HepG2 (cell line): ENCODE measurements around the gene NEURL1. TPM values are rescaled to one million over a fixed set of nuclear protein-coding genes. Genes with fewer than 3 reads are reported as not detected.

Source experiments
- ADNP ChIP-seq: sonication (generic); formaldehyde crosslinking; IDR thresholded peaks from 2 replicates; pipeline ENCODE4 v1.4.0; 2020; ENCODE audit warnings: missing genetic modification reagents
- HDAC2 ChIP-seq: sonication (generic); formaldehyde crosslinking; IDR thresholded peaks from 2 replicates; pipeline ENCODE4 v1.4.0; 2020; ENCODE audit warnings: missing genetic modification reagents
- HOXA5 ChIP-seq: sonication (generic); formaldehyde crosslinking; IDR thresholded peaks from 2 replicates; pipeline ENCODE4 v1.4.0; 2020; ENCODE audit warnings: missing genetic modification reagents
- MAFK ChIP-seq, 2 experiments: IDR thresholded peaks in 1 of 2; conservative IDR thresholded peaks in 1 of 2; 2 replicates each; pipeline ENCODE4 v1.6.1; 2011; ENCODE audit warnings: improper control_type of control experiment in 2 of 2, low read length in 2 of 2
- NKX3-1 ChIP-seq: sonication (generic); formaldehyde crosslinking; IDR thresholded peaks from 2 replicates; pipeline ENCODE4 v1.5.0; 2020; ENCODE audit warnings: missing genetic modification reagents
- PHF21A ChIP-seq: sonication (generic); formaldehyde crosslinking; IDR thresholded peaks from 2 replicates; pipeline ENCODE4 v1.5.0; 2020; ENCODE audit warnings: mild to moderate bottlenecking, missing genetic modification reagents
- PPARG ChIP-seq: conservative IDR thresholded peaks from 2 replicates; pipeline ENCODE4 v1.6.1; 2016; ENCODE audit warnings: missing biosample characterization, missing genetic modification reagents
- RBFOX2 ChIP-seq: fragments of 200-400 bp; formaldehyde crosslinking; IDR thresholded peaks from 2 replicates; pipeline ENCODE4 v1.6.1; 2017; ENCODE audit warnings: low read depth, mild to moderate bottlenecking, low read length
- YEATS2 ChIP-seq: sonication (generic); formaldehyde crosslinking; IDR thresholded peaks from 2 replicates; pipeline ENCODE4 v1.4.0; 2020; ENCODE audit warnings: missing genetic modification reagents, borderline replicate concordance
- ZNF180 ChIP-seq: sonication (generic); formaldehyde crosslinking; IDR thresholded peaks from 2 replicates; pipeline ENCODE4 v1.4.0; 2020; ENCODE audit warnings: low read depth, missing genetic modification reagents, borderline replicate concordance
- ZNF326 ChIP-seq: sonication (generic); formaldehyde crosslinking; IDR thresholded peaks from 2 replicates; pipeline ENCODE4 v1.4.0; 2020; ENCODE audit warnings: missing genetic modification reagents, borderline replicate concordance
- ZNF34 ChIP-seq: sonication (generic); formaldehyde crosslinking; IDR thresholded peaks from 2 replicates; pipeline ENCODE4 v1.4.0; 2020; ENCODE audit warnings: mild to moderate bottlenecking, missing genetic modification reagents, borderline replicate concordance
- ZNF460 ChIP-seq: sonication (generic); formaldehyde crosslinking; IDR thresholded peaks from 2 replicates; pipeline ENCODE4 v1.5.1; 2020; ENCODE audit warnings: missing genetic modification reagents, mild to moderate bottlenecking, borderline replicate concordance
- ZNF484 ChIP-seq: sonication (generic); formaldehyde crosslinking; IDR thresholded peaks from 2 replicates; pipeline ENCODE4 v1.5.1; 2020; ENCODE audit warnings: mild to moderate bottlenecking, low read depth, missing genetic modification reagents, borderline replicate concordance
- ZNF773 ChIP-seq: sonication (generic); formaldehyde crosslinking; IDR thresholded peaks from 2 replicates; pipeline ENCODE4 v1.4.0; 2020; ENCODE audit warnings: missing genetic modification reagents, borderline replicate concordance
- ZNF878 ChIP-seq: sonication (generic); formaldehyde crosslinking; IDR thresholded peaks from 2 replicates; pipeline ENCODE4 v1.8.1; 2023; ENCODE audit warnings: mild to moderate bottlenecking, missing genetic modification reagents, moderate library complexity
- polyA plus RNA-seq, 8 experiments: library from polyadenylated mRNA; depleted of rRNA in 3 of 8; stranded (reverse) in 7 of 8; unstranded in 1 of 8; fragments of >200 nt; fragmentation: Illumina TruSeq in 4 of 8; extraction: Trizol in 4 of 8; gene quantifications; 2 replicates each; pipeline versions ENCODE4 v1.2.1 to v1.2.3, GENCODE V29; 2011 to 2016; ENCODE audit warnings: low read depth in 4 of 8, missing spikeins in 1 of 8, mixed read lengths in 1 of 8; ENCODE audit not compliant: insufficient read depth in 1 of 8
- total RNA-seq, 5 experiments: library from RNA; depleted of rRNA; stranded (reverse); fragments of >200 nt; fragmentation: Illumina TruSeq; extraction: Trizol; gene quantifications; 2 replicates each; pipeline ENCODE4 v1.2.3, GENCODE V29; 2016; ENCODE audit warnings: low read depth in 1 of 5
- TF ChIP-seq, protein P1 (sequence below): sonication (generic); formaldehyde crosslinking; IDR thresholded peaks from 2 replicates; pipeline ENCODE4 v1.4.0; 2020; ENCODE audit warnings: missing genetic modification reagents
- TF ChIP-seq, protein P2 (sequence below): sonication (generic); formaldehyde crosslinking; IDR thresholded peaks from 2 replicates; pipeline ENCODE4 v1.4.0; 2020; ENCODE audit warnings: missing genetic modification reagents
- TF ChIP-seq, protein P3 (sequence below): sonication (generic); formaldehyde crosslinking; IDR thresholded peaks from 2 replicates; pipeline ENCODE4 v1.5.1; 2020; ENCODE audit warnings: mild to moderate bottlenecking, missing genetic modification reagents, moderate library complexity
- TF ChIP-seq, protein P4 (sequence below): IDR thresholded peaks from 2 replicates; pipeline ENCODE4 v1.6.1; 2016; ENCODE audit warnings: mild to moderate bottlenecking
- TF ChIP-seq, protein P5 (sequence below): sonication (generic); formaldehyde crosslinking; IDR thresholded peaks from 2 replicates; pipeline ENCODE4 v1.5.1; 2020; ENCODE audit warnings: mild to moderate bottlenecking, missing genetic modification reagents, moderate library complexity

Gene NEURL1
- total and polyA plus RNA-seq, 2 of the 13 experiments (the other 11 are each of a cell fraction or from before 2014, with no cell fraction given), result not detected

DNA sequence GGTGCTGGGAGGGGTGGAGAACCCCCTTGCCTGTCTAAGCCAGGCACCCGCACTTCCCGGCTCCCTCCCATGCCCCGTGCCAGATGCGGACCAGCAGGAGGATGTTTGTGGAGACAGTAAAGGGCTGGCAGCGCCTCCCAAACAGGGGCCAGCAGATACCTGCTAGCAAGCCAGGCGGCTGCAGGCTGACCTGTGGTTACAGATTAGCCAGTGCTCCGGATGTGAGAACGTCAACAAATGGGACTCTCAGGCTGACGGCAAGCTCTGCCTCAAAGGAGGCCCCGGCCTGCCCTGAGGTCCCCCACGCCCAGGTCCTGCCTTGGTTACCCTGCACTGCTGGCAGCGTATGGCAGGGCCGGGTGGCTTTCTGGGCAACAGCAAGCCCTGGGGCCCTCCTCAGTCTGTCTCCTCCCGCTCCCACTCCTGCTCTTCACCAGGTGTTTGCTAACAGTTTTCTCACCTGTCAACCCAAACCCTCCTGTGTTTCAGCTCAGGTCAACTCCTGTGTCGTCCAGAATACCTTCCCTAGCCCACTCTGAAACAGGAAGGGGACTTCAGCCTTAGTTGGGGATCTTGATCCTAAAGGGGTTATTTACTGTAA, 85.4 kb downstream of the NEURL1 start (continued):
- TF ChIP-seq HOXA5 (CRISPR knock-in tag), result no peak
- TF ChIP-seq RBFOX2, result no peak
- no peak for TF ChIP-seq NKX3-1 (CRISPR knock-in tag)
- TF ChIP-seq ZNF878 (CRISPR knock-in tag), result no peak; the same call in 1 of the 2 replicates
- TF ChIP-seq, protein P1, sequence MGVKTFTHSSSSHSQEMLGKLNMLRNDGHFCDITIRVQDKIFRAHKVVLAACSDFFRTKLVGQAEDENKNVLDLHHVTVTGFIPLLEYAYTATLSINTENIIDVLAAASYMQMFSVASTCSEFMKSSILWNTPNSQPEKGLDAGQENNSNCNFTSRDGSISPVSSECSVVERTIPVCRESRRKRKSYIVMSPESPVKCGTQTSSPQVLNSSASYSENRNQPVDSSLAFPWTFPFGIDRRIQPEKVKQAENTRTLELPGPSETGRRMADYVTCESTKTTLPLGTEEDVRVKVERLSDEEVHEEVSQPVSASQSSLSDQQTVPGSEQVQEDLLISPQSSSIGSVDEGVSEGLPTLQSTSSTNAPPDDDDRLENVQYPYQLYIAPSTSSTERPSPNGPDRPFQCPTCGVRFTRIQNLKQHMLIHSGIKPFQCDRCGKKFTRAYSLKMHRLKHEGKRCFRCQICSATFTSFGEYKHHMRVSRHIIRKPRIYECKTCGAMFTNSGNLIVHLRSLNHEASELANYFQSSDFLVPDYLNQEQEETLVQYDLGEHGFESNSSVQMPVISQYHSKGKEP (CRISPR knock-in tag), result no peak
- no peak for TF ChIP-seq ZNF34
- TF ChIP-seq YEATS2, result peak; percentile 32; the same call in 1 of the 2 replicates
- TF ChIP-seq ZNF326 (CRISPR knock-in tag), result no peak
- TF ChIP-seq, protein P2, sequence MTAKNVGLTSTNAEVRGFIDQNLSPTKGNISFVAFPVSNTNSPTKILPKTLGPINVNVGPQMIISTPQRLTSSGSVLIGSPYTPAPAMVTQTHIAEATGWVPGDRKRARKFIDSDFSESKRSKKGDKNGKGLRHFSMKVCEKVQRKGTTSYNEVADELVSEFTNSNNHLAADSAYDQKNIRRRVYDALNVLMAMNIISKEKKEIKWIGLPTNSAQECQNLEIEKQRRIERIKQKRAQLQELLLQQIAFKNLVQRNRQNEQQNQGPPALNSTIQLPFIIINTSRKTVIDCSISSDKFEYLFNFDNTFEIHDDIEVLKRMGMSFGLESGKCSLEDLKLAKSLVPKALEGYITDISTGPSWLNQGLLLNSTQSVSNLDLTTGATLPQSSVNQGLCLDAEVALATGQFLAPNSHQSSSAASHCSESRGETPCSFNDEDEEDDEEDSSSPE (CRISPR knock-in tag), result peak; percentile 16; the same call in 1 of the 2 replicates
- no peak for TF ChIP-seq ZNF773 (CRISPR knock-in tag)
- TF ChIP-seq ZNF484, result no peak
- TF ChIP-seq PHF21A (CRISPR knock-in tag), result peak; percentile 81
- TF ChIP-seq ZNF180 (CRISPR knock-in tag), result no peak
- no peak for TF ChIP-seq MAFK (conservative IDR thresholded peaks at IDR 0.05 in 1 of 2, IDR thresholded peaks at IDR 0.05 in 1 of 2; ENCODE audit: low read length in 2 of 2)
- no peak for TF ChIP-seq ADNP
- TF ChIP-seq HDAC2 (CRISPR knock-in tag), result peak; percentile 91
- TF ChIP-seq, protein P3, sequence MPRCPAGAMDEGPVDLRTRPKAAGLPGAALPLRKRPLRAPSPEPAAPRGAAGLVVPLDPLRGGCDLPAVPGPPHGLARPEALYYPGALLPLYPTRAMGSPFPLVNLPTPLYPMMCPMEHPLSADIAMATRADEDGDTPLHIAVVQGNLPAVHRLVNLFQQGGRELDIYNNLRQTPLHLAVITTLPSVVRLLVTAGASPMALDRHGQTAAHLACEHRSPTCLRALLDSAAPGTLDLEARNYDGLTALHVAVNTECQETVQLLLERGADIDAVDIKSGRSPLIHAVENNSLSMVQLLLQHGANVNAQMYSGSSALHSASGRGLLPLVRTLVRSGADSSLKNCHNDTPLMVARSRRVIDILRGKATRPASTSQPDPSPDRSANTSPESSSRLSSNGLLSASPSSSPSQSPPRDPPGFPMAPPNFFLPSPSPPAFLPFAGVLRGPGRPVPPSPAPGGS, result no peak
- TF ChIP-seq PPARG (CRISPR knock-in tag), result peak; percentile 39; the same call in 1 of the 2 replicates
- TF ChIP-seq, protein P4, sequence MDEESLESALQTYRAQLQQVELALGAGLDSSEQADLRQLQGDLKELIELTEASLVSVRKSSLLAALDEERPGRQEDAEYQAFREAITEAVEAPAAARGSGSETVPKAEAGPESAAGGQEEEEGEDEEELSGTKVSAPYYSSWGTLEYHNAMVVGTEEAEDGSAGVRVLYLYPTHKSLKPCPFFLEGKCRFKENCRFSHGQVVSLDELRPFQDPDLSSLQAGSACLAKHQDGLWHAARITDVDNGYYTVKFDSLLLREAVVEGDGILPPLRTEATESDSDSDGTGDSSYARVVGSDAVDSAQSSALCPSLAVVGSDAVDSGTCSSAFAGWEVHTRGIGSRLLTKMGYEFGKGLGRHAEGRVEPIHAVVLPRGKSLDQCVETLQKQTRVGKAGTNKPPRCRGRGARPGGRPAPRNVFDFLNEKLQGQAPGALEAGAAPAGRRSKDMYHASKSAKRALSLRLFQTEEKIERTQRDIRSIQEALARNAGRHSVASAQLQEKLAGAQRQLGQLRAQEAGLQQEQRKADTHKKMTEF (CRISPR knock-in tag), result peak; percentile 67
- no peak for TF ChIP-seq ZNF460
- TF ChIP-seq, protein P5, sequence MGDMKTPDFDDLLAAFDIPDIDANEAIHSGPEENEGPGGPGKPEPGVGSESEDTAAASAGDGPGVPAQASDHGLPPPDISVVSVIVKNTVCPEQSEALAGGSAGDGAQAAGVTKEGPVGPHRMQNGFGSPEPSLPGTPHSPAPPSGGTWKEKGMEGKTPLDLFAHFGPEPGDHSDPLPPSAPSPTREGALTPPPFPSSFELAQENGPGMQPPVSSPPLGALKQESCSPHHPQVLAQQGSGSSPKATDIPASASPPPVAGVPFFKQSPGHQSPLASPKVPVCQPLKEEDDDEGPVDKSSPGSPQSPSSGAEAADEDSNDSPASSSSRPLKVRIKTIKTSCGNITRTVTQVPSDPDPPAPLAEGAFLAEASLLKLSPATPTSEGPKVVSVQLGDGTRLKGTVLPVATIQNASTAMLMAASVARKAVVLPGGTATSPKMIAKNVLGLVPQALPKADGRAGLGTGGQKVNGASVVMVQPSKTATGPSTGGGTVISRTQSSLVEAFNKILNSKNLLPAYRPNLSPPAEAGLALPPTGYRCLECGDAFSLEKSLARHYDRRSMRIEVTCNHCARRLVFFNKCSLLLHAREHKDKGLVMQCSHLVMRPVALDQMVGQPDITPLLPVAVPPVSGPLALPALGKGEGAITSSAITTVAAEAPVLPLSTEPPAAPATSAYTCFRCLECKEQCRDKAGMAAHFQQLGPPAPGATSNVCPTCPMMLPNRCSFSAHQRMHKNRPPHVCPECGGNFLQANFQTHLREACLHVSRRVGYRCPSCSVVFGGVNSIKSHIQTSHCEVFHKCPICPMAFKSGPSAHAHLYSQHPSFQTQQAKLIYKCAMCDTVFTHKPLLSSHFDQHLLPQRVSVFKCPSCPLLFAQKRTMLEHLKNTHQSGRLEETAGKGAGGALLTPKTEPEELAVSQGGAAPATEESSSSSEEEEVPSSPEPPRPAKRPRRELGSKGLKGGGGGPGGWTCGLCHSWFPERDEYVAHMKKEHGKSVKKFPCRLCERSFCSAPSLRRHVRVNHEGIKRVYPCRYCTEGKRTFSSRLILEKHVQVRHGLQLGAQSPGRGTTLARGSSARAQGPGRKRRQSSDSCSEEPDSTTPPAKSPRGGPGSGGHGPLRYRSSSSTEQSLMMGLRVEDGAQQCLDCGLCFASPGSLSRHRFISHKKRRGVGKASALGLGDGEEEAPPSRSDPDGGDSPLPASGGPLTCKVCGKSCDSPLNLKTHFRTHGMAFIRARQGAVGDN (CRISPR knock-in tag), result peak; percentile 91
